ENCODE data around the gene TBC1D1.

DNA sequence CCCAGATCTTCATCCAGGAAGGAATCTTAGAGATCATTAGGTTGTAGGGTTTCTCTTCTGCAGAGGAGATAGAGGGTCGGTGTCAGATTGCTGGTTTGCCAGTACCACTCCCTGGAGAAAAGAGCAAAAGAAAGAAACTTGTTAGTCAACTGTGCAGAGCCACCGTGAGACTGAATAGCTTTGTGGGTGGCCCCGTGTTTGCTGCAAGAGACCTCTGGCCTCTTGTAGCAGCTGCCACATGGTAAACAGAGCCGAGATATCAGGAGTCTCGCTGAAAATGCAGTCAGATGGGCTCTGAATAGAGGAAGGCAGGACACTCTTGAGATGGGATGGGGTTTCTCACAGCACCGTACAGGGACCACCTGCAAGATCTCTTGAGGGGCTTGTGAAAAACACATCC lies 219.0 kb downstream of the TBC1D1 start:
- TF ChIP-seq CTCF (conservative IDR thresholded peaks at IDR 0.05 in 1 of 2, IDR thresholded peaks at IDR 0.05 in 1 of 2; ENCODE audit: low read depth in 1 of 2, low read length in 2 of 2): no peak
- no peak for TF ChIP-seq EZH2 (IDR thresholded peaks at IDR 0.05; ENCODE audit: low read length, missing control alignments)
